GM12878 (cell line): ENCODE measurements around the gene DLG2. TPM values are rescaled to one million over a fixed set of nuclear protein-coding genes. Genes with fewer than 3 reads are reported as not detected.

Experiments
- ATAC-seq: fragments of 200-7000 bp; cut with Tn5 transposase; 3 replicates; pipeline ENCODE4 v1.9.1; 2020; ENCODE audit warnings: mild to moderate bottlenecking, moderate library complexity
- BruUV-seq: library from RNA; stranded (reverse); fragments of 400-500 nt; replicated peaks from 2 replicates; lab custom pipeline; 2021; lab: Mats Ljungman, UMichigan
- CTCF ChIA-PET: fragments of 300-600 bp; sonication (Branson Sonifier 250); formaldehyde crosslinking; extraction: SDS; loops from one replicate; lab custom pipeline; 2021; ENCODE audit warnings: inconsistent platforms; lab: Yijun Ruan, JAX
- POLR2A ChIA-PET: fragments of 350-600 bp; formaldehyde crosslinking; extraction: SDS; loops from one replicate; lab custom pipeline; 2021; ENCODE audit warnings: inconsistent platforms; lab: Charles Lee
- RAD21 ChIA-PET: fragments of 300-600 bp; sonication (Branson Sonifier 250); formaldehyde crosslinking; loops from one replicate; lab custom pipeline; 2023; ENCODE audit warnings: antibody characterized with exemption; ENCODE audit not compliant: unreplicated experiment; lab: Charles Lee
- SMC1A ChIA-PET: fragments of 300-600 bp; sonication (Branson Sonifier 250); formaldehyde crosslinking; loops from one replicate; lab custom pipeline; 2023; ENCODE audit not compliant: unreplicated experiment, uncharacterized antibody; lab: Charles Lee
- DNase-seq: peaks from one replicate; pipeline ENCODE4 v3.0.0-alpha.2; 2011; ENCODE audit warnings: low read depth, low spot score
- FAIRE-seq: peaks from 3 replicates; lab custom pipeline; 2011; peaks lifted over from hg19 to GRCh38; lab: Jason Lieb, UNC
- H2AFZ ChIP-seq: 2 replicates; pipeline ENCODE4 v1.6.0; 2011; ENCODE audit warnings: low read depth, low read length, control low read depth; ENCODE audit not compliant: control insufficient read depth
- H3K27ac ChIP-seq: 2 replicates; pipeline ENCODE4 v1.5.1; 2011; ENCODE audit warnings: control low read depth; ENCODE audit not compliant: control insufficient read depth, insufficient read depth
- H3K27me3 ChIP-seq, 2 experiments: replicated peaks in 1 of 2; 2 replicates each; pipeline versions ENCODE4 v1.6.0 to v1.6.1; 2011; ENCODE audit warnings: low read length in 1 of 2; ENCODE audit not compliant: control insufficient read depth in 2 of 2, insufficient read depth in 2 of 2
- H3K36me3 ChIP-seq, 2 experiments: 2 replicates each; pipeline ENCODE4 v1.5.1; 2011; ENCODE audit warnings: low read length in 1 of 2; ENCODE audit not compliant: control insufficient read depth in 2 of 2, insufficient read depth in 2 of 2
- H3K4me1 ChIP-seq: 2 replicates; pipeline ENCODE4 v1.6.1; 2011; ENCODE audit warnings: mild to moderate bottlenecking, low read length, moderate library complexity, mixed read lengths; ENCODE audit not compliant: control insufficient read depth, insufficient read depth
- H3K4me2 ChIP-seq: 2 replicates; pipeline ENCODE4 v1.6.0; 2011; ENCODE audit warnings: control low read depth; ENCODE audit not compliant: control insufficient read depth, insufficient read depth
- H3K4me3 ChIP-seq: fragments of 200-600 bp; sonication (generic); 2 replicates; pipeline ENCODE4 v1.5.1; 2016
- H3K79me2 ChIP-seq: 2 replicates; pipeline ENCODE4 v1.6.0; 2011; ENCODE audit warnings: low read length; ENCODE audit not compliant: control insufficient read depth, insufficient read depth
- H3K9ac ChIP-seq: 2 replicates; pipeline ENCODE4 v1.8.0; 2011; ENCODE audit warnings: low read length, control low read depth, mixed read lengths; ENCODE audit not compliant: control insufficient read depth, insufficient read depth
- H3K9me3 ChIP-seq: replicated peaks from 3 replicates; pipeline ENCODE4 v1.5.1; 2011; ENCODE audit warnings: mild to moderate bottlenecking, low read length; ENCODE audit not compliant: control insufficient read depth, insufficient read depth
- H4K20me1 ChIP-seq: 2 replicates; pipeline ENCODE4 v1.6.0; 2011; ENCODE audit not compliant: control insufficient read depth, insufficient read depth
- CREM ChIP-seq: IDR thresholded peaks from 2 replicates; pipeline ENCODE4 v1.6.1; 2014; ENCODE audit warnings: antibody characterized with exemption, low read depth
- LARP7 ChIP-seq: fragments of 450-650 bp; IDR thresholded peaks from 2 replicates; pipeline ENCODE4 v1.6.1; 2017; ENCODE audit warnings: mild to moderate bottlenecking
- MTA2 ChIP-seq: fragments of 450-650 bp; IDR thresholded peaks from 2 replicates; pipeline ENCODE4 v1.6.1; 2016; ENCODE audit warnings: low read depth, mild to moderate bottlenecking, moderate library complexity
- RB1 ChIP-seq: fragments of 450-650 bp; formaldehyde crosslinking; IDR thresholded peaks from 2 replicates; pipeline ENCODE4 v1.6.1; 2017; ENCODE audit warnings: mild to moderate bottlenecking, borderline replicate concordance
- RUNX3 ChIP-seq: IDR thresholded peaks from 2 replicates; pipeline ENCODE4 v1.6.1; 2012; ENCODE audit warnings: low read length, inconsistent platforms
- SPI1 ChIP-seq: IDR thresholded peaks from 2 replicates; pipeline ENCODE4 v1.6.1; 2011; ENCODE audit warnings: low read depth, mild to moderate bottlenecking, low read length, moderate library complexity, borderline replicate concordance; ENCODE audit not compliant: insufficient read depth
- SRF ChIP-seq, 2 experiments: IDR thresholded peaks; 2 replicates each; pipeline ENCODE4 v1.6.1; 2011; ENCODE audit warnings: low read depth in 2 of 2, low read length in 2 of 2, mild to moderate bottlenecking in 1 of 2, moderate library complexity in 1 of 2
- SUZ12 ChIP-seq: fragments of 200-600 bp; sonication (generic); IDR thresholded peaks from one replicate; pipeline ENCODE4 v1.6.1; 2018; ENCODE audit warnings: antibody characterized with exemption, mild to moderate bottlenecking; ENCODE audit not compliant: unreplicated experiment
- ZBED1 ChIP-seq: IDR thresholded peaks from 2 replicates; pipeline ENCODE4 v1.6.1; 2016; ENCODE audit warnings: borderline replicate concordance
- WGBS: methylation state at CpG from one replicate; pipeline ENCODE4 v1.1.6; 2016; ENCODE audit warnings: low lambda C conversion rate; ENCODE audit not compliant: insufficient replicate concordance, insufficient coverage; ENCODE audit errors: missing lambda C conversion rate; 5-methylcytosine and 5-hydroxymethylcytosine counted together
- in situ Hi-C: fragments of 300-500 bp; cut with MboI; formaldehyde crosslinking; loops from 9 replicates; pipeline ENCODE4 v1.14.3; 2018; ENCODE audit warnings: mixed read lengths
- intact Hi-C: fragments of 100-400 bp; cut with micrococcal nuclease; formaldehyde crosslinking; loops from one replicate; pipeline ENCODE4 v1.14.2; 2022; ENCODE audit not compliant: unreplicated experiment
- polyA plus RNA-seq, 11 experiments: library from polyadenylated mRNA; depleted of rRNA in 4 of 11; unstranded in 6 of 11; stranded (reverse) in 5 of 11; fragments of >200 nt; fragmentation: Nextera tagmentation in 4 of 11; fragmentation: Illumina TruSeq in 1 of 11; extraction: Ambion mirVana in 4 of 11; extraction: Trizol in 1 of 11; gene quantifications; 1 replicate in 1 of 11; 2 replicates in 10 of 11; pipeline versions ENCODE4 v1.2.1 to v1.2.3, GENCODE V29; 2011 to 2016; ENCODE audit warnings: inconsistent platforms in 2 of 11, missing spikeins in 2 of 11, low read depth in 1 of 11
- total RNA-seq, 4 experiments: library from RNA; depleted of rRNA in 3 of 4; stranded (reverse); fragments of >200 nt in 3 of 4; fragmentation: Illumina TruSeq in 1 of 4; extraction: Trizol in 1 of 4; gene quantifications; 2 replicates each; pipeline versions ENCODE4 v1.2.1 to v1.2.3, GENCODE V29; 2013 to 2021

DLG2 gene
- total and polyA plus RNA-seq, 10 of the 15 experiments (the other 5 are each of a cell fraction or from before 2014, with no cell fraction given) = 0.09 to 0.98 (median 0.35) TPM

DNA sequence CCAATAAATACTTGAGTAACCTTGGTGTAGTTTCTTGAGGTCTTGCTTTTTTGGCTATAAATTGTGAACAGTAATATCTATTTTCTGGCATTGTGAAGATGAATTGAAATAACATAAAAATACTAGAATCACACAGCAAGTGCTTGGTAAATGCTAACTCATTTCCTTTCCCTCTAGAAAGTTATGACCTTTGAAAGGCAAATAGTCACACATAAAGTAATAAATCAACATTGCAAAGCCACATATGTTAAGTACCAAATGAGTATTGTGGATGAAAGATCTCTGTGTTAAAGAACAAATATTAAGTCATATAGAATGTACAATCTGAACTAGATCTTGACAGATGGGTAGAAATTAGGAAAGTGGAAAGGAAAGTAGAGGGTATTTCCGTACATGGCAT is 1781.3 kb downstream of the DLG2 start:
- POLR2A ChIA-PET = no interaction called here
- intact Hi-C loops = no loop called here
- in situ Hi-C loops = no loop called here

DNA sequence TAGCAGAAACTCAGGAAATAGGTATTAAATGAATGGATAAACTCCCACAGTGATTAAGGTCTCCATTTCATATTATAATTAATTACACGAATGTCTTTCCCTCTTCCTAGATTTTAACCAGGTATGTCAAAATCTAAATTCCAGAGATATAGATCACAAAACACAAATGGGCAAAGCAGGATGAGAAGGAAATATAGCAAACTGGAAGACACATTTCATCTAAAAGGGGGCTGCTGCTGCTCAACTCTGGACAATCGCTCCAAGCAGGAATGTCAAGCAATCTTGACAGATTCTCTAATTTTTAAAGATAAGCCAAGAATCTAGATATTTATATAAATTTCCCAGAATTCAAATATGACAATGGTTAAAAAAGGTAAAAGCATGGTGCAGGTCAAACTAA is 1786.8 kb downstream of the DLG2 start:
- 45% methylated on average over 2 of the region's 2 CpGs for WGBS
- SMC1A ChIA-PET = no interaction called here
- FAIRE-seq (no peak), ATAC-seq (no peak), DNase-seq (no peak)
- Histone ChIP-seq H3K9me3 (no peaks in the 10 kb centered on the region), H3K27ac (no peak overlapping the region), H3K4me1 (peaks cover 4% of the 10 kb centered on the region), H4K20me1 (no peaks in the 10 kb centered on the region), H2AFZ (no peak overlapping the region), H3K36me3 (no peaks in the 10 kb centered on the region), H3K9ac (no peak overlapping the region), H3K79me2 (no peaks in the 10 kb centered on the region), H3K4me2 (no peak overlapping the region), H3K27me3 (peaks cover 3 to 5% of the 10 kb centered on the region in 2 experiments; a peak in 2 of 4 replicates), H3K4me3 (no peak overlapping the region)
- TF ChIP-seq SRF (IDR thresholded peaks at IDR 0.05; ENCODE audit: low read depth in 2 of 2, low read length in 2 of 2) = no peak
- TF ChIP-seq SPI1 = no peak
- TF ChIP-seq CREM = no peak
- no peak for TF ChIP-seq MTA2
- TF ChIP-seq RUNX3 = no peak
- TF ChIP-seq ZBED1 = no peak
- CTCF ChIA-PET = interaction anchor here (1.0 to 1.2 kb wide), 2 partner anchors 13 to 548 kb away, joined by 3 to 5 read pairs; no protein-coding TSS in a partner anchor
- RAD21 ChIA-PET = no interaction called here
- intact Hi-C loops = no loop called here
- POLR2A ChIA-PET = no interaction called here
- in situ Hi-C loops = no loop called here
- BruUV-seq = no TSS peak

More for the DNA sequence above, 1781.3 kb downstream of the DLG2 start:
- FAIRE-seq = no peak
- TF ChIP-seq LARP7 (no peak), SUZ12 (no peak), RB1 (no peak)
- H3K27ac ChIP-seq = no peak overlapping the region
- no peaks in the 10 kb centered on the region for H3K9me3 ChIP-seq
- BruUV-seq = no TSS peak
- no peaks in the 10 kb centered on the region for H3K79me2 ChIP-seq
- SMC1A ChIA-PET = interaction anchor here (0.9 kb wide), 1 partner anchor 9 kb away, joined by 3 read pairs; no protein-coding TSS in a partner anchor
- WGBS = 20% methylated on average over 1 of the region's 1 CpG
- H3K9ac ChIP-seq = no peak overlapping the region
- RAD21 ChIA-PET = no interaction called here
- no peak for ATAC-seq
- no peak overlapping the region for H3K4me3 ChIP-seq
- H3K4me1 ChIP-seq = no peaks in the 10 kb centered on the region
- no peaks in the 10 kb centered on the region for H3K36me3 ChIP-seq
- H2AFZ ChIP-seq = no peak overlapping the region
- H3K27me3 ChIP-seq = peaks cover 0 to 3% of the 10 kb centered on the region in 2 experiments; a peak in 1 of 4 replicates
- CTCF ChIA-PET = interaction anchor here (1.3 kb wide), 1 partner anchor 9 kb away, joined by 4 read pairs; no protein-coding TSS in a partner anchor
- H4K20me1 ChIP-seq = no peaks in the 10 kb centered on the region
- H3K4me2 ChIP-seq = no peak overlapping the region
- DNase-seq = no peak
